H1 (cell line): Measurements from ENCODE around the gene FMO5. TPM values are rescaled to one million over a fixed set of nuclear protein-coding genes. Genes with fewer than 3 reads are reported as not detected.

Experiments
- GTF2F1 ChIP-seq: IDR thresholded peaks from 2 replicates; pipeline ENCODE4 v1.6.1; 2012; ENCODE audit warnings: low read depth, low read length, improper control_type of control experiment, borderline replicate concordance
- polyA plus RNA-seq, 7 experiments: library from polyadenylated mRNA; depleted of rRNA in 3 of 7; stranded (reverse) in 5 of 7; unstranded in 2 of 7; fragments of >200 nt in 5 of 7; fragments of 200-250 nt in 2 of 7; gene quantifications; 1 replicate in 5 of 7; 2 replicates in 1 of 7; 4 replicates in 1 of 7; pipeline versions ENCODE4 v1.2.1 to v1.2.3, GENCODE V29; 2011 to 2013; ENCODE audit warnings: missing spikeins in 2 of 7, mixed read lengths in 2 of 7
- total RNA-seq: library from RNA; stranded (reverse); fragmentation: NEBNext Ultra II Directional; extraction: Animal tissue kit (Norgen Biotek cat#: 25700); gene quantifications from 2 replicates; pipeline ENCODE4 v1.2.1, GENCODE V29; 2021
- TF ChIP-seq, protein P1 (sequence below): IDR thresholded peaks from 2 replicates; pipeline ENCODE4 v1.6.1; 2011; ENCODE audit warnings: low read depth, mild to moderate bottlenecking, low read length; ENCODE audit not compliant: insufficient read depth
- TF ChIP-seq, protein P2 (sequence below): IDR thresholded peaks from 2 replicates; pipeline ENCODE4 v1.6.1; 2011; ENCODE audit warnings: low read length, improper control_type of control experiment

FMO5 gene
- total and polyA plus RNA-seq, 2 of the 8 experiments (the other 6 are each of a cell fraction or from before 2014, with no cell fraction given), result 0.27 to 0.34 TPM

DNA sequence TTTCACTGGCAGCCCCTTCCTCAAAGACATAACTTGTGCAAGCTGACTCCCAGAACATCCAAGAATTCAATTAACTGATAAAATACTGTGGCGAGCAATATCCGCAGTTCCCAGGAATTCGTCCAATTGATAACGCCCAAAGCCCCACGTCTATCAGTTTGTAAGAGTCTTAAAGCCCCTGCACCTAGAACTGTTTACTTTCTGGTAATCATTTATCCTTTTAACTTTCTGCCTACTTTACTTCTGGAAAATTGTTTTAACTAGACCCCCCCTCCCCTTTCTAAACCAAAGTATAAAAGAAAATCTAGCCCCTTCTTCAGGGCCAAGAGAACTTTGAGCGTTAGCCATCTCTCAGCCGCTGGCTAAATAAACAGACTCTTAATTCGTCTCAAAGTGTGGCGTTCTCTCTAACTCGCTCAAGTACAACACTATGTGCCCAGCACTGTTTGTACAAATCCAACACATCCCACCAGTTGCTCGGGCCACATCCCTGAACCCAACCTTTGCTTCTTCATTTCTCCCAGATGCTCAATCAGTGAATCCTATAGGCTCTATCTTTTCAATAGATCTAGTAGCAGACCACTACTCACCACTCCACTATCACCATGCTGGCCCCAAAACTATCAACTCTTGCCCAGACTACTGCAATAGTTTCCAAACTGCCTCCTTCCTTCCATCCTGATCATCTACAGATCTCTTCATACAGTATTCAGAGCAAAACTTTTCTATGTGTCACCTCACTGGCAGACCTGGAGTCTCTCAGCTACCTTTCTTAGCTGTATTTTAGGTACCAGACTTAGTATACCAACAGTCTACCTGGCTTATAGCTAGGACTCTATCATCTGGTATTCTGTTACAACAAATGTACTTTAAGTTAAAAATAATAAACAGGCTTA, 14.0 kb upstream of the FMO5 start (continued):
- TF ChIP-seq, protein P1, sequence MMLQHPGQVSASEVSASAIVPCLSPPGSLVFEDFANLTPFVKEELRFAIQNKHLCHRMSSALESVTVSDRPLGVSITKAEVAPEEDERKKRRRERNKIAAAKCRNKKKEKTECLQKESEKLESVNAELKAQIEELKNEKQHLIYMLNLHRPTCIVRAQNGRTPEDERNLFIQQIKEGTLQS, result no peak
- no peak for TF ChIP-seq GTF2F1
- TF ChIP-seq, protein P2, sequence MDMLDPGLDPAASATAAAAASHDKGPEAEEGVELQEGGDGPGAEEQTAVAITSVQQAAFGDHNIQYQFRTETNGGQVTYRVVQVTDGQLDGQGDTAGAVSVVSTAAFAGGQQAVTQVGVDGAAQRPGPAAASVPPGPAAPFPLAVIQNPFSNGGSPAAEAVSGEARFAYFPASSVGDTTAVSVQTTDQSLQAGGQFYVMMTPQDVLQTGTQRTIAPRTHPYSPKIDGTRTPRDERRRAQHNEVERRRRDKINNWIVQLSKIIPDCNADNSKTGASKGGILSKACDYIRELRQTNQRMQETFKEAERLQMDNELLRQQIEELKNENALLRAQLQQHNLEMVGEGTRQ, result no peak
